NOMO-1 treated with DMSO at 0.1 percent for 48 hours (cell line): ENCODE data around the gene C10orf53.

ENCODE experiments used
- DNase-seq: peaks from one replicate; lab custom pipeline; 2025; ENCODE audit not compliant: unreplicated experiment; lab: John Stamatoyannopoulos, UW

The C10orf53 gene

GRCh38 chr10:49679480-49679893 is at the start of gene C10orf53:
C10orf53 (plus strand) TSS chr10:49679651; CDS start chr10:49679698, 47 bp downstream.
- DNase-seq = no peak

GRCh38 chr10:49631975-49632374 is 47.5 kb upstream of the C10orf53 start:
- no peak for DNase-seq

GRCh38 chr10:49632406-49633317 is 46.8 kb upstream of the C10orf53 start:
- DNase-seq = no peak

- DNase-seq = no peak
These were observed 46.0 kb upstream of the C10orf53 start for GRCh38 chr10:49633327-49634068.

- DNase-seq = no peak
These were observed 45.3 kb upstream of the C10orf53 start for GRCh38 chr10:49634069-49634660.

GRCh38 chr10:49642311-49642710 is 37.1 kb upstream of the C10orf53 start:
- DNase-seq = no peak

- DNase-seq = no peak
These were observed 36.0 kb upstream of the C10orf53 start for GRCh38 chr10:49643241-49644034.

GRCh38 chr10:49644035-49644646 is 35.3 kb upstream of the C10orf53 start:
- no peak for DNase-seq

- DNase-seq = no peak
These were observed 34.0 kb upstream of the C10orf53 start for GRCh38 chr10:49645417-49645816.

- peak; percentile 36 for DNase-seq
These were observed 33.3 kb upstream of the C10orf53 start for GRCh38 chr10:49645871-49646870.

GRCh38 chr10:49647554-49647953 is 31.9 kb upstream of the C10orf53 start:
- DNase-seq = no peak

- no peak for DNase-seq
These were observed 31.3 kb upstream of the C10orf53 start for GRCh38 chr10:49647985-49648795.

- DNase-seq = no peak
These were observed 30.2 kb upstream of the C10orf53 start for GRCh38 chr10:49649294-49649693.

GRCh38 chr10:49649936-49650723 is 29.3 kb upstream of the C10orf53 start:
- no peak for DNase-seq

GRCh38 chr10:49650724-49651034 is 28.8 kb upstream of the C10orf53 start:
- DNase-seq = no peak

GRCh38 chr10:49651039-49651835 is 28.2 kb upstream of the C10orf53 start:
- DNase-seq = no peak

- no peak for DNase-seq
These were observed 27.5 kb upstream of the C10orf53 start for GRCh38 chr10:49651917-49652316.
